Right ventricle myocardium superior (tissue), 1 donor: ENCODE measurements around the gene IL31. TPM values are rescaled to one million over a fixed set of nuclear protein-coding genes. Genes with fewer than 3 reads are reported as not detected.
A peak's percentile ranks its signal among the peaks of the same experiment; 100 is the strongest.
"Not testable (repeated sequence)": the region's sequence is repeated elsewhere in the genome, so short reads cannot be mapped to it uniquely, and the experiment has no call there.

Experiments
- ATAC-seq: fragments of 200-7000 bp; cut with Tn5 transposase; one replicate; pipeline ENCODE4 v1.9.1; 2020; ENCODE audit warnings: mild to moderate bottlenecking; ENCODE audit not compliant: poor library complexity
- DNase-seq: peaks from one replicate; pipeline ENCODE4 v3.0.0-alpha.2; 2020
- intact Hi-C: fragments of 100-400 bp; cut with DNase I; formaldehyde crosslinking; loops from one replicate; pipeline ENCODE4 v1.11.2; 2022
- long read RNA-seq: library from polyadenylated mRNA; unstranded; transcript quantifications from one replicate; pipeline ENCODE4 v2.0.0, GENCODE V29; 2021
- total RNA-seq: library from RNA; stranded (reverse); fragmentation: NEBNext Ultra II Directional; extraction: Animal tissue kit (Norgen Biotek cat#: 25700); gene quantifications from one replicate; pipeline ENCODE4 v1.2.1, GENCODE V29; 2021
- donor health status: DM: no; HTN: yes; CAD: no; lungs with severe emphysema.

IL31 gene
- not detected for total RNA-seq
- long read RNA-seq, result 0 reads

DNA sequence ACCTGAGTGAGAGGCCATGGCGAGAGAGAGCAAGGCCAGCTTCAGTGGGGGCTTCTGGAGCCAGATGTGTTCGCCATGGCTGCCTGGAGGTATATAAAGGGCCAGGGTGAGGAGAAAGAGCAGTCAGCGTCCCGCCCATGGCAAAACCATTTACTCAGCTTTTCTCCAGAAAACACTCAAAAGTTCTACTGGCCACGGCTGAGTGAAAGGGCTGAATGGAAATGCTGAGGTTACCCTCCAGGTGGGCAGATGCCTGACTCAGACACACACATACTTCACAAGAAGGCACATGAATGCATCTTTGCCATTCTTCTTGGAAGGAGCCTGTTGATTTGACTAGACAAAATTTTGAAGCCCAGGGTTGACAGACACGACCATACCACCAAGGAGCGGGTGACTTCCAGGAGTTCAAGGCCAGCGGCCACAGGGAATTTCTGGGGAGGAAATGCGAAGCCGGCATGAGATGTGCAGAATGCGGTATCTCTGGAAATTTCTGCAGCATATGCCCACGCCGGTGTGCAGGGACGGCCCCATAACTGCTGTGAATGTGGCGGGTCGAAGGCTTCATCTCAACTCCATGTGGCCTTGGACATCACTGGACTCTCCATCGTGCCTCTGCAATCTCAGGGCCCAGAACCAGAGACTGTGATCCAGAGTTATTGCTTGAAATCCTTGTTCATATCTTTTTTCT, at the start of gene IL31:
Gene IL31, minus strand, starts transcription at position 67 of the 691 bp plus-strand sequence. Its CDS starts 49 bp downstream, at position 18.
- DNase-seq, result no peak
- intact Hi-C loops, result no loop called here
- ATAC-seq, result no peak

DNA sequence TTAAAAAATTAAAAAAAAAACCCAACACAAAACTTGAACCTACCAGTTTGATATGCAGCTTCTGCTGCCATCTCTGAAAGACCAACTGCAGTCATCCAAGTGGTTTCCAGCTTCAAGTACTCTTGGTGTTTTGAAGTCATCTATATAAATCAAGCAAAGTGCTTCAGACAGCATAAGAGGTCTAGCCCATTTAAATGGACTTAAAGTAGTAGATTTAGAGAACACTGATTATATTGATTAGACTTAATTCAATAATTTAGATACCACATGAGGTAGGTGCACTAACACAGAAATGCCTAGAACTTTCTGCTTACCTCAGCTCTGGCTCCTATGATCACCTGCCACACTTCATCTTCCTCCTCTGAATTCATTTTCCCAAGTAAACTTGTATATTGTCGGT, 42.4 kb upstream of the IL31 start:
- no peak for ATAC-seq
- intact Hi-C loops, result no loop called here

GRCh38 chr12:122215771-122216170, 41.8 kb upstream of the IL31 start:
- ATAC-seq (no peak), DNase-seq (no peak)
- intact Hi-C loops, result no loop called here

More for the DNA sequence above, 42.4 kb upstream of the IL31 start:
- DNase-seq, result no peak

- ATAC-seq (no peak), DNase-seq (no peak)
- intact Hi-C loops, result no loop called here
These were observed 34.2 kb upstream of the IL31 start for GRCh38 chr12:122208073-122208820.

DNA sequence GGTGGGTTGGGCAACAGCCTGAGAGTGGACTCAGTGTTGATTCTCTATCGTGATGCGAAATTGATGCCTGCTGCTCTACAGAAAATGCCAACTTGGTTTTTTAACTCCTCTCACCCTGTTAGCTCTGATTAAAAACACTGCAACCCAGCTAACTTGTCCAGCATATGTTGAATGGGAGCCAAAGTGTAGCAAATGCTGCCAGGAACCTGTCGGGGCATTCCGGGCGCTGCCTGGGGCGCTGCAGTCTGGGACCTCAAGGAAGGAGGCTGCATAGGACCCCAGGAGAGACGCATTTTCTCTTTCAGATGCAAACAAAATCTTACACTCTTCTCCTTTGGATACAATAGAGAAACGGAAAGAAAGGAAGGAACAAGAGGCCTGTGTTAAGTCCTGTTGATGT, 33.4 kb upstream of the IL31 start:
- no peak for ATAC-seq
- intact Hi-C loops, result no loop called here
- no peak for DNase-seq

- intact Hi-C loops, result no loop called here
- ATAC-seq (no peak), DNase-seq (no peak)
These were observed 33.0 kb upstream of the IL31 start for GRCh38 chr12:122206976-122207375.

GRCh38 chr12:122206111-122206881, 32.3 kb upstream of the IL31 start:
- intact Hi-C loops, result no loop called here
- no peak for ATAC-seq

GRCh38 chr12:122205053-122205925, 31.3 kb upstream of the IL31 start:
- ATAC-seq (no peak), DNase-seq (no peak)
- intact Hi-C loops, result no loop called here

More at GRCh38 chr12:122206111-122206881, 32.3 kb upstream of the IL31 start:
- DNase-seq, result no peak

DNA sequence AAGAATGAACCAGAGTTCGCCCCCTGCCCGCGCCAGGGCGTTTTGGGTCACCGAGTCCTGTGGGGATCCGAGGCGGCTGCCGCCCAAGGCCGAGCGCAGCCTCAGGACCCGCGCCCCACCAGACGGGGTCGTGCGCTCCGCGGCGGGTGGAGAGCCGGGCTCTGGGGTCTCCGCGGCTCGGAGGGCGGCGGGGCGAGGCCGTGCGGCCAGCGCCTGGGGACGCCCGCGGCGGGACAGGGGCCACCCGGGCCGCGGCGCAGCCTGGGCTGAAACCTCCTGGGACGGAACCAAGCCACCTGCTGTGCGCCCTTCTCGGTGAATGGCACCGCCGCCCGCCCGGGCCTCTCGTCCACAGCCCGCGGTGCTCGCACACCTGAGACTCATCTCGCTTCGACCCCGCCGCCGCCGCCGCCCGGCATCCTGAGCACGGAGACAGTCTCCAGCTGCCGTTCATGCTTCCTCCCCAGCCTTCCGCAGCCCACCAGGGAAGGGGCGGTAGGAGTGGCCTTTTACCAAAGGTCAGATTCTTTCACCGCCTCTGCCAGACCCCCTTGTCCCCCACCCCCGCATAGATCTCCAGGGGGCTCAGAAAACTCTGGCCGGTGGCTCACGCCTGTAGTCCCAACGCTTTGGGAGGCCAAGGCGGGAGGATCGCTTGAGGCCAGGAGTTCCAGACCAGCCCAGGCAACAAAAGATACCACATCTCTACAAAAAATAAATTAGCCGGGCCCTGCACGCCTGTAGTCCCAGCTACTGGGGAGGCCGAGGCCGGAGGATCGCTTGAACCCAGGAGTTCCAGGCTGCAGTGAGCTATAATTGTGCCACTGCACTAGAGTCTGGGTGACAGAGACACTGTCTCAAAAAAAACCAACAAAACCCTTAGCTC, 30.4 kb upstream of the IL31 start:
- DNase-seq (peak; percentile 46), ATAC-seq (no peak)
- intact Hi-C loops, result no loop called here

- peak; percentile 82 for ATAC-seq
- intact Hi-C loops, result no loop called here
- DNase-seq, result peak; percentile 72
These were observed 29.5 kb upstream of the IL31 start, which contains the start of gene B3GNT4 for GRCh38 chr12:122203301-122204166. TSS of gene B3GNT4 (plus strand) at chr12:122203709. CDS start at chr12:122204619, 910 bp downstream.

DNA sequence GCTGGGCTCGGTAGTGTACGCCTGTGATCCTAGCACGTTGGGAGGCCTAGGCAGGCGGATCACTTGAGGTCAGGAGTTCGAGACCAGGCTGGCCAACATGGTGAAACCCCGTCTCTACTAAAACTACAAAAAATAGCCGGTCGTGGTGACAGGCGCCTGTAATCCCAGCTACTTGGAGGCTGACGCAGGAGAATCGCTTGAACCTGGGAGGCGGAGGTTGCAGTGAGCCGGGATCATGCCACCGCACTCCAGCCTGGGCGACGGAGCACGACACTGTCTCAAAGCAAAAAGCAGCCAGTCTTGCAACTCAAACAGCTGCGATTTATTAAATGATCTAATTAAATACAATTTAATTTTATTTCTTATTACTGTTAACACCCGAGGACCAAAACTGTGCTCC, 28.8 kb upstream of the IL31 start:
- intact Hi-C loops, DNase-seq, ATAC-seq: not testable (repeated sequence)

DNA sequence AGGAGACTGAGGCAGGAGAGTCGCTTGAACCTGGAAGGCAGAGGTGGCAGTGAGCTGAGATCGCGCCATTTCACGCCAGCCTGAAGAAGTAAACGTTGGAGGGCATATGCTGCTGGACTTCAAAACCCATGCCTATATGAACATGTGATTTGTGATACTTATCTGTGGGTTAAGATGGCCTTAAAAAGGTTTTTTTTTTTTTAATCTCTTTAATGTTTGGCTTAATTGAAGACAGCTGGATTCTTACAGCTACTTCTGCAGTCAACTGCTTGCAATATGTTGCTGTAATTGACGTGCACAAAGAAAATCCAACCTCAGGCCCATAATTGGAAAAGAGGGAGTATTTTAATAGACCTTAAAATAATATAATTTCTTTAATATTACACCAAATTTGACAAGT, 28.0 kb upstream of the IL31 start:
- intact Hi-C loops, result no loop called here
- ATAC-seq (no peak), DNase-seq (no peak)

- intact Hi-C loops, result no loop called here
- no peak for DNase-seq
- no peak for ATAC-seq
These were observed 27.4 kb upstream of the IL31 start for GRCh38 chr12:122201381-122201780.

- ATAC-seq (no peak), DNase-seq (no peak)
- intact Hi-C loops, result no loop called here
These were observed 26.6 kb upstream of the IL31 start for GRCh38 chr12:122200541-122201175.

- no peak for DNase-seq
- no peak for ATAC-seq
- intact Hi-C loops, result no loop called here
These were observed 25.7 kb upstream of the IL31 start for GRCh38 chr12:122199484-122200355.
